ENCODE measurements around the gene RNF4. TPM values are rescaled to one million over a fixed set of nuclear protein-coding genes. Genes with fewer than 3 reads are reported as not detected.
A peak's percentile ranks its signal among the peaks of the same experiment; 100 is the strongest.
"Not testable (repeated sequence)": the region's sequence is repeated elsewhere in the genome, so short reads cannot be mapped to it uniquely, and the experiment has no call there.

Gene RNF4
- total RNA-seq, 4 donors from 2014 or later, result 10.8 to 57.9 (median 33.9) TPM

DNA sequence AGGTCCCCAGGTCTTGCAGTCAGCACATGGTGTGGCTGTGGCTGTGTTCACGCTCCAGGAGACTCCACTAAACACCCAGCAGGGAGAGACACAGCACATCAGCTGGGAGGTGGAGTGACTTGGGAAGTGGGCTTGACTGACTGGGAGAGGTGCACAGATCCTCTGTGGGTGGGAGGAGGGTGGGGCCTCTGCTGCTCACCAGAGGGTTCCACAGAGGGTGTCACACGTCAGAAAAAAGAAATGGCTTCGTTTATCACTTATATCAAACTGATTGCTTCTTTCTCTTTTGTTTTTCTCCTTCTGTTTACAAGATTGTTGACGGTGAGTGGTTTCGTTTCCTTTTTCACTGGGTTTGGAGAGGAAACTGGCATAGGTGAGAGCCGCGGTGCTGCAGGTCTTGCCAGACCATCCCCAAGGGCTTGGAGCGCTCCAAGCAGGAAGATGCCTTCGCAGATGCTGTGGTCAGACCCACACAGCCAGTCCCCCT lies 42.8 kb downstream of the RNF4 start:
- no peaks in the 10 kb centered on the region for H3K27me3 ChIP-seq
- no peak overlapping the region for H3K4me3 ChIP-seq
- no peak overlapping the region for H3K27ac ChIP-seq
- H3K36me3 ChIP-seq, result no peaks in the 10 kb centered on the region
- intact Hi-C loops (cut with DNase I; ENCODE audit: low total_unique reads), result no loop called here
- no peaks in the 10 kb centered on the region for H3K9me3 ChIP-seq
- H3K4me1 ChIP-seq, result peaks cover 0 to 3% of the 10 kb centered on the region in 2 donors
- TF ChIP-seq POLR2A (IDR thresholded peaks at IDR 0.05), result no peak
- no peak for TF ChIP-seq CTCF (IDR thresholded peaks at IDR 0.05)
- no peak for DNase-seq

GRCh38 chr4:2512396-2513135 lies 43.7 kb downstream of the RNF4 start:
- Histone ChIP-seq H3K27ac (no peak overlapping the region), H3K9me3 (no peaks in the 10 kb centered on the region), H3K36me3 (no peaks in the 10 kb centered on the region), H3K27me3 (no peaks in the 10 kb centered on the region), H3K4me1 (peaks cover 0 to 3% of the 10 kb centered on the region in 2 donors), H3K4me3 (no peak overlapping the region)
- no peak for DNase-seq
- intact Hi-C loops (cut with DNase I; ENCODE audit: low total_unique reads), result no loop called here
- TF ChIP-seq CTCF (IDR thresholded peaks at IDR 0.05) (no peak), POLR2A (IDR thresholded peaks at IDR 0.05) (no peak)

- H3K4me3 ChIP-seq; H3K36me3 ChIP-seq; intact Hi-C loops (cut with DNase I; ENCODE audit: low total_unique reads): not testable (repeated sequence)
These were observed 45.3 kb downstream of the RNF4 start for GRCh38 chr4:2514193-2514592.

DNA sequence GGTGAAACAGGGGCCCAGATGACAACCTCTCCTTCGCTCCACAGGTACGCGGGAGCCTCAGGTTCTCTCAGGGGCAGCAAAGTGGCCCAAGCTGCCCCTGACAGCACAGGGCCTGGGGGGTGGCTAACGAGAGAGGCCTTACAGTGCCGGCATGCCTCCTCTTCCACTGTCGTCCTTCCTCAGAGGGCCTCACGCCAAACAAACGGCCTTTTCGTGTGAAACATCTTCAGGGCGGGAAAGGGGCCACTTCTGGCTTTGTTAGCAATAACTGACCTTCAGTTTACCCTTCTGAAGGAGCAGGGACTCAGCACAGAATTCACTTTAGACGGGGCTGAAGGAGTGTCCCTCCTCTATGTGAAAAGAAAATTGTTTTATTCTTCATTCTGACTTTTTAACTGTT lies 46.0 kb downstream of the RNF4 start:
- H3K4me3 ChIP-seq; DNase-seq; H3K27me3 ChIP-seq; H3K4me1 ChIP-seq; H3K9me3 ChIP-seq; intact Hi-C loops (cut with DNase I; ENCODE audit: low total_unique reads); H3K27ac ChIP-seq; H3K36me3 ChIP-seq: not testable (repeated sequence)

More at GRCh38 chr4:2514193-2514592, 45.3 kb downstream of the RNF4 start:
- H3K9me3 ChIP-seq, DNase-seq, H3K27ac ChIP-seq, H3K27me3 ChIP-seq, H3K4me1 ChIP-seq: not testable (repeated sequence)

GRCh38 chr4:2515830-2516550 lies 47.1 kb downstream of the RNF4 start:
- Histone ChIP-seq H3K9me3 (no peaks in the 10 kb centered on the region), H3K4me3 (no peak overlapping the region), H3K36me3 (no peaks in the 10 kb centered on the region), H3K4me1 (peaks cover 0 to 3% of the 10 kb centered on the region in 2 donors), H3K27me3 (no peaks in the 10 kb centered on the region), H3K27ac (no peak overlapping the region)
- TF ChIP-seq POLR2A (IDR thresholded peaks at IDR 0.05) (no peak), CTCF (IDR thresholded peaks at IDR 0.05) (no peak)
- DNase-seq, result peak in 1 of 2 donors; percentile 52
- intact Hi-C loops (cut with DNase I; ENCODE audit: low total_unique reads), result no loop called here

DNA sequence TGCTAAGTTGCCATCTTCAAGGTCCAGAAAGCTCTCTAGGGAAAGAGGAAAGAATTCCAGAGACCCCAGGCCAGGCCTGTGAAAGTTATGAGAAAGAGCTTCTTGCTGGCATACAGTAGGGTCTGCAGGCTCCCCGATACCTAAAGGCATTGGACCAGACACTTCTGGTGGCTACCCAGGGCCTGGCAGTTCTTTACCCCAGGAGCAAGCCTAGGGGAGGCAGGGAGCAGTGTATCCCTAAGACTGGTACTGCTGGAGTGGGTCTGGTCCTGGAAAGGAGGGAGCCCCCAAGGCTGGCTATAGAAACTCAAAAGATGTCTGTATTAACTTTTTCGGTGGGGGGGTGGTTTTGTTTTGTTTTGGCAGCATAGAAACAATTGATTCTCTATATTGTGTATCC lies 47.7 kb downstream of the RNF4 start:
- TF ChIP-seq POLR2A (IDR thresholded peaks at IDR 0.05) (no peak), CTCF (IDR thresholded peaks at IDR 0.05) (no peak)
- intact Hi-C loops (cut with DNase I; ENCODE audit: low total_unique reads), result no loop called here
- H3K36me3 ChIP-seq, result no peaks in the 10 kb centered on the region
- DNase-seq, result no peak
- peaks cover 0 to 3% of the 10 kb centered on the region in 2 donors for H3K4me1 ChIP-seq
- no peak overlapping the region for H3K4me3 ChIP-seq
- H3K9me3 ChIP-seq, result no peaks in the 10 kb centered on the region
- no peak overlapping the region for H3K27ac ChIP-seq
- H3K27me3 ChIP-seq, result no peaks in the 10 kb centered on the region

All from uterus (tissue), 4 donors.